ENCODE data around the gene YRDC.

YRDC gene, protein sequence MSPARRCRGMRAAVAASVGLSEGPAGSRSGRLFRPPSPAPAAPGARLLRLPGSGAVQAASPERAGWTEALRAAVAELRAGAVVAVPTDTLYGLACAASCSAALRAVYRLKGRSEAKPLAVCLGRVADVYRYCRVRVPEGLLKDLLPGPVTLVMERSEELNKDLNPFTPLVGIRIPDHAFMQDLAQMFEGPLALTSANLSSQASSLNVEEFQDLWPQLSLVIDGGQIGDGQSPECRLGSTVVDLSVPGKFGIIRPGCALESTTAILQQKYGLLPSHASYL

DNA sequence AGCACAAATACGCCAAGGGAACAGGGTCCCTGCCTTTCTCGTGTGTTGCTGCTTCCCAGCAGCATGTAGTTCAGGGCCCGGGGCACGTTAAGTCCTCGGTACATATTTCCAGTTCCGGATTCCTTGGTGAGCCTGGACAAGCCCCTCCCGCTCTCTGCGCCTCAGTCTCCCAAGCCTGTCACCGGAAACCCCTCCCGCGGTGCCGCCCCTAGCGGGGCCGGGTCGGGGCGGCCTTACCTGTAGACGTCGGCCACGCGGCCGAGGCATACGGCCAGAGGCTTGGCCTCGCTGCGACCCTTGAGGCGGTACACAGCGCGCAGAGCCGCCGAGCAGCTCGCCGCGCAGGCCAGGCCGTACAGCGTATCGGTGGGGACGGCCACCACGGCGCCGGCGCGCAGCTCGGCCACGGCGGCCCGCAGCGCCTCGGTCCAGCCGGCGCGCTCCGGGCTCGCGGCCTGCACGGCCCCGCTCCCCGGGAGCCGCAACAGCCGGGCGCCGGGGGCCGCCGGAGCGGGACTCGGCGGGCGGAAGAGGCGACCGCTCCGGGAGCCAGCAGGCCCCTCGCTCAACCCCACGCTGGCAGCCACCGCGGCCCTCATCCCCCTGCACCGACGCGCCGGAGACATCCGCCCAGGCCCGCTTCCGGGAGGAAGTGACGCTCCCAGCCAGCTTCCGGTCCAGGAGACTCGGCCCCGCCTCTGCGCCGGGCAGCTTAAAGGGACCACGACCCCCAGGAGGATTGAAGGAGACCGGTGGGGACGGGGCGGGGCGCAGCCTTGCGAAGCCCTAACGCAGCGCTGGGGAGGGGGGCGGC, at the start of gene YRDC, which contains the start of gene C1orf122:
TSS of gene YRDC (minus strand) at position 654 of the 814 bp plus-strand sequence. CDS start at position 626, 28 bp downstream.
TSS of gene C1orf122 (plus strand) at position 236 of the 814 bp plus-strand sequence. CDS start 615 bp downstream, outside the sequence.
- peak; percentile 87 for DNase-seq (ENCODE audit: low read depth)

- DNase-seq (ENCODE audit: low read depth), result no peak
Observed at GRCh38 chr1:37854406-37854805, 46.4 kb upstream of the YRDC start.

DNA sequence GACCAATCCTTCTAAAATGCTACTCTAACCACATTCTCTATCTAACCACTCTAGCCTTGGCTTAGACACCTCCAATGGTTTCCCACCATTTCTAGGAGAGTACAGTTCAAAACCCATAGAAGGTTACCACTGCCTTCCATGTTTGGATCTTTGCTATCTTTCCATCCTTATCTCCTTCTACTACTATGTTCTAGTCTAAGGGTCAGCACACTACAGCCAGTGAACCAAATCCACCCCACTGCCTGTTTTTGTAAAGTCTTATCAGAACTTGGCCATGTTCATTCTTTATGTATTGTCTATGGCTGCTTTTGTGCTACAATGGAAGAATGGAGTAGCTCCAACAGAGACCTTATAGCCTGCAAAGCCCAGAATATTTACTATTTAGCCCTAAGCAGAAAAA, 45.1 kb upstream of the YRDC start:
- DNase-seq (ENCODE audit: low read depth), result no peak

DNA sequence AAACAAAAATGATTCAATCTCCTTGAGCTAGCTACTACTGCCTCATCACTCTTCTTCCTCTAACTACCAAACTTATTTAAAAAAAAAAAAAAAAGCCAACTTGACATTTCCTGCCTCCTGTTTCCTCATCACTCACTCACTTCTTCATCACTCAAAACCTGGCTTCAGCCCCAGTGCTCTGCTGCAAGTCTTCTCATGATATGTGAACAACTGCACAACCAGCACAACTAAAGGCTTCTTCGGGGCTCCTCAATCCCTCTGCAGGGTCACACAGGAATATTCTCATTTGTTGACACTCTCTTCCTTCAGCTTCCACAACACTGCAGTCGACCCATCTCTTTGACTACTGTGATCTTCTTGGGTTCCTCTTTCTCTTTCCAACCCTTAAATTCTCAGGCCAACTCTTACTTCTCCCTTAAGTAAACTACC, 43.8 kb upstream of the YRDC start:
- DNase-seq (ENCODE audit: low read depth), result no peak

GRCh38 chr1:37851262-37851661, 43.3 kb upstream of the YRDC start:
- DNase-seq (ENCODE audit: low read depth), result no peak

DNA sequence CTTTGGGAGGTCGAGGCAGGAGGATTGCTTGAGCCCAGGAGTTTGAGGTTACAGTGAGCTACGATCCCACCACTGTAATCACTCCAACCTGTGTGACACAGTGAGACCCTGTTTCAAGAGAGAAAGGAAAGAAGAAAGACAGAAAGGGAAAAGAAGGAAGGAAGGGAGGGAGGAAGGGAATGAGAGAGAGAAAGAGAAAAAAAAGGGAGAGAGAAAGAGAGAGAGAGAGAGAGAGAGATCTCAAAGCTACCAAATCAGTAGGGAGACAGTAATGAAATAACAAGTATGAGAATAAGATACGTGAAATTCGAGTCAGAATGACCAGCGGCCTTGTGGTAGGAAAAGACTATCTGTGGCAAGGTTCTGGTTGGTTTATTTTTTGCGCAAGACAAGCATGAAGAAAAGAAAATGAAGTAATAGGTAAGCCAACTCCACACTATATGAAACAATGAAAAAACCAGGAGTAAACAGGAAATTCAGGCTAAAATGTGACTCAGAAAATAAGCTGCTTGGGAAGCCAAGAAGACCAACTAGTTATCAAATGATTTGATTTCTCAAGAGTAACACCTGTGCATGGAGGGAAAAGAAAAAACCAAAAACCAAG, 42.4 kb upstream of the YRDC start:
- DNase-seq (ENCODE audit: low read depth), result no peak

GRCh38 chr1:37849480-37849879, 41.5 kb upstream of the YRDC start:
- DNase-seq (ENCODE audit: low read depth), result no peak

- no peak for DNase-seq (ENCODE audit: low read depth)
Observed at GRCh38 chr1:37846647-37847339, 38.8 kb upstream of the YRDC start.

DNA sequence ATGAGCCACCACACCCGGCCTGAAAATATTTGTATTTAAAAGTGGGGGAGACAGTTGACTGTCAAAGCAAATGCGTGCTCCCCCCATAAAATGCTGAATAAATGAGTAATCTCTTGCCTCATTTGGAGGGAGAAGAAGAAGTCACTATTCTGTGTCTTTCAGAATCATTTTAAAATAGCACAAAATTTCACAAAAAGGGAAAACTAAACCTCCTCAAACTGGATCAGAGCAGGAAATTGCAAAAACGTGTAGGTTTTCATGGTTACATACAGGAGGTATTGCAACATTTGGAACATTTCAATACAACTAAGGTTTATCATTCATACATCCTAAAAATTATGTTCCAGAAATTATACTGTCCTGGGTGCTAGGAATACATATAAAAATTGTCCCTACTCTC, 37.8 kb upstream of the YRDC start:
- no peak for DNase-seq (ENCODE audit: low read depth)

DNA sequence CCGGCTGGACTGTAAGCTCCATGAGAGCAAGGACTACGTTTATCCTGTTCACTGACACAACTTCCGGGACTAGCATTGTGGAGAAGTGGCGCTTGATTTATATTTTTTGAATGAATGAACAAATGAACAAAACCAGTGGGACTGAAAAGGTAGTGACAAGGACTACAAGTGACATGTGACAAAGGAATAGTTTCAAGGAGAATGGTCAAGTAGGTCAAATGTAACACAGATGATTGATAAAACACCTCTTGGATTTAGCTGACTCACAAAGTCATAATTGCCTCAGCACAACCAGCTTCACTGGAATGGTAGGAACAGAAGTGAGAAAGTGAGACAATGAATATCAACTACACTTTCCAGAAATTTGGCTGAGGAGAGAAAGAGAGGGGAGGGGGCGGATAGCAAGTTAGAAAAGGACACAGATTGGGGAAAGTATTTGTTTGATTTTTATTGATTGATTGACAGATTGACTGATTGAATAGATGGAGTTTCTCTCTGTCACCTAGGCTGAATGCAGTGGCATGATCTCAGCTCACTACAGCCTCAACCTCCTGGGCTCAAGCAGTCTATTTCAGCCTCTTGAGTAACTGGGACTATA, 37.1 kb upstream of the YRDC start:
- no peak for DNase-seq (ENCODE audit: low read depth)

GRCh38 chr1:37844536-37844935, 36.5 kb upstream of the YRDC start:
- no peak for DNase-seq (ENCODE audit: low read depth)

DNA sequence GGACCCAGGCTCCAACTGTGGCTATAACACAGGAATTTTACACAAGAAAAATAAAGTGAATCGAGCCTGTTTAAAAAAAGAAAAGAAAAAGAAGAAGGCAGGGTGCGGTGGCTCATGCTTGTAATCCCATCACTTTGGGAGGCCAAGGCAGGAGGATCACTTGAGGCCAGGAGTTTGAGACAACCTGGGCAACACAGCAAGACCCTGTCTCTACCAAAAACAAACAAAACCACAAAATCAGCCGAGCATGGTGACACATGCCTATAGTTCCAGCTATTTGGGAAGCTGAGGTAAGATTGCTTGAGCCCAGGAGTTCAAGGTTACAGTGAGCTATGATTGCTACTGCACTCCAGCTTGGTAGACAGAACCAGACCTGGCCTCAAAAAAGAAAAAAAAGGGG, 33.6 kb upstream of the YRDC start:
- DNase-seq (ENCODE audit: low read depth), result no peak

- no peak for DNase-seq (ENCODE audit: low read depth)
Observed at GRCh38 chr1:37840711-37841110, 32.7 kb upstream of the YRDC start.

DNA sequence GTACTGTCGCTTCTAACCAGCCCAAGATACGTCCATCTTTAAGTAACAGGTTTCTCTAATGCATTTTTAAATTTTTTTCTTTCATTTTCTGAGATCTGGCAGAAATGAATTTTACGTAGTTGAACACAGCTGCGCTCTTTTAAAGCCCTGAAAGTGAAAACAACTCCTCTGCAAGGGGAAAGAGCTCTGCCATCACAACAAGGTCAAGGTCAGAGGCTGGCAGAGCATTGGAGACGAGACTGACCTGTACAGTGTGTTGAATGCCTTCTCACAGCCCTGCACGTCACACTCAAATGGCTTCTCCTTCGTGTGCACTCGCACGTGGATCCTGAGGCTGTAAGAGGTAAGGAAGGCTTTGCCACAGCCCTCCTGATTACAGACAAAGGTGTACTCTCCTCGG, 31.7 kb upstream of the YRDC start:
- DNase-seq (ENCODE audit: low read depth), result no peak

GRCh38 chr1:37836788-37837187, 28.8 kb upstream of the YRDC start:
- no peak for DNase-seq (ENCODE audit: low read depth)

GRCh38 chr1:37831809-37832208, 23.8 kb upstream of the YRDC start:
- DNase-seq (ENCODE audit: low read depth), result no peak

DNA sequence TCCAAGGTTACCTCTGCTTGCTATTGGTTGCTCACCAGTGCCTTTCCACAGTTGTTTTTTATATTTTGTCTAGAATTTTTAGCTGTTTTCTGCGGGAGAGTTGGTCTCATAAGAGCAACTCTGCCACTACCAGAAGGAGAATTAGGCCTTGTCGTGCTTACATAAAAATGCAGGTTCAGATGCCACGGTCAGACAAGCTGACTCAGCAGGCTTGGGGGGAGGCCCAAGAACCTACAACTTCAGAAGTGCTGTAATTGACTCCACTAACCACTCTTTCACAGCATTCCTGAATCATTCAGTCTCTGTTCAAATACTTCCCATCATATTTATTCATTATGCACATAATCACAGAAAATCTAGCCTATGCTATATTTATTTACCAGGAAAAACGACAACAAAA, 23.1 kb upstream of the YRDC start:
- no peak for DNase-seq (ENCODE audit: low read depth)

GRCh38 chr1:37828410-37829074, 20.5 kb upstream of the YRDC start:
- DNase-seq (ENCODE audit: low read depth), result no peak

DNA sequence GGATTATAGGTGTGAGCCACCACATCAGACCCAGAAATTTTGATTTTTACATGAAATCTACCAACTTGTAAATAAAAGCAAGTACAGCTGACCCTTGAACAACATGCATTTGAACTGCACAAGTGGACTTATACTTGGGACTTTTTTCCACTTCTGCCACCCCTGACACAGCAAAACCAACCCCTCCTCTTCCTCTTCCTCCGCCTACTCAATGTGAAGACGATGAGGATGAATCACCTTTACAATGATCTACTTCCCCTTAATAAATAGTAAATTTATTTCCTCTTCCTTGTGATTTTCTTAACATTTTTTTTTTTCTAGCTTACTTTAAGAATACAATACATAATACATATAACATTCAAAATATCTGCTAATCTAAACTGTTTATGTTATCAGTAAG, 17.5 kb upstream of the YRDC start:
- DNase-seq (ENCODE audit: low read depth), result no peak

DNA sequence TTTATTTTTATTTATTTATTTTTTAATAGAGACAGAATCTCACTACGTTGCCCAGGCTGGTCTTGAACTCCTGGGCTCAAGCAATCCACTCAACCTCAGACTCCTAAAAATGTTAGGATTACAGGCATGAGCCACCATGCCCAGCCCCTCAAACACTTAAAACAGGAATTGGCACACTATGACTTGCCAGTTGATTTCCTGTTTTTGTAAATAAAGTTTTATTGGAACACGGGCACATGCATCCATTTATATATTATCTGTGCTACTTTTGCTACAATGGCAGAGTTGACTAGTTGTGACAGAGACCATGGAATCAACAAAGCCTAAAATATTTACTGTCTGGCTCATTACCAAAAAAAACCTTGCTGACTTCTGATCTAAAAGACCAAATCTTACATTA, 16.0 kb upstream of the YRDC start:
- no peak for DNase-seq (ENCODE audit: low read depth)
